ENCODE results near the gene RXRA. TPM values are rescaled to one million over a fixed set of nuclear protein-coding genes. Genes with fewer than 3 reads are reported as not detected.

The RXRA gene
- total RNA-seq, 4 donors from 2014 or later = 39.4 to 81.3 (median 67.4) TPM

DNA sequence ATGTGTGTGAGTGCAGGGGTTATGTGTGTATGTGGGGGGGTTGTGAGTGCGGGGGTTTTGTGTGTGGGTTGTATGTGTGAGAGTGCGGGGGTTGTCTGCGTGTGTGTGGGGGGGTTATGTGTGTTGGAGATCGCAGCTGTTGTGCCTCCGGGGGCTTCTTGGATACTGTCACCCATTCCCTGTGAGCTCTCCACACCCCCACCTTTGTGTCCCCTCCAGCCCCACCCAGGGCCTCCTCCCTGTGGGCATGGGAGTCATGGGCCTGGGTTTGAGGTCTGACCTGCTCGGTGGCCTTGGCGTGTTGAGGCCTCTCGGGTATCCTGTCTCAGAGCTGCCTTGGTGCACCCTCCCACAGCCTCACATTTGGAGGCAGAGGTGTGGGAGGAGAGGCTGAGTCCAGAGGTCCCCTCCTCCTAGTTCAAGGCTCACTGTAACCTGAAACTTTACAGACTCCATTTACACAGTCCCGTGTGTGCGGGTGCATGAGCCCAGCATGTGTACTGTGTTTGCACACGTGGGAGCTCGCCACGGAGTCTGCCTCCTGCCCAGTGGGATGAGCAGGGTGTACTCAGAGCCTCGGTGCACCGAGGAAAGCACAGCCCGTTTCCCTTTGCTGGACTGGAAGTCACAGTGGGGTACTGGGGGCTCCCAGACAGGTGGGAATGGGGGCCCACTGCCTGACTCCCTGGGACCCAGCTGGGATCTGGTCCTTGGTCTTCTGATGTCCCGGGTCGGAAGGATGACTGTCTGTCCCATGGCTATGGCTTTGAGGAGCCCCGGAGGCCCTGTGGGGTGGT is 43.4 kb downstream of the RXRA start:
- no peak overlapping the region for H3K4me3 ChIP-seq (replicated peaks in 1 of 3)

DNA sequence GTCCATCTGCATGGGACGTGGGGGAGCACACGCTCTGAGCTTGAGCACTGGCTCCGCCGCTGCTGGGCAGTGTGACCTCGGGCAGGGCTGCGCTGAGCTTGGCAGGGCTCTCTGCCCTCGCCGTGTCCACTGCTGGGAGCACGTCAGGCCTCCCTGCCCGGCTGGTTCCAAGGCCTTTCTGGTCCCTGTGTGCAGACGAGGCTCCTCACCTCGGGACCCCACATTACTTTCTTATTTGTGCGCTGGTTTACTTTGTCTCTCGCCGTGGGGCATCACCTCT is 43.9 kb downstream of the RXRA start:
- Histone ChIP-seq H3K27me3 (no peaks in the 10 kb centered on the region), H3K4me3 (replicated peaks in 1 of 3) (no peak overlapping the region), H3K9me3 (no peaks in the 10 kb centered on the region), H3K36me3 (no peaks in the 10 kb centered on the region), H3K4me1 (peaks cover 75 to 93% of the 10 kb centered on the region in 2 donors), H3K27ac (no peak overlapping the region)
- intact Hi-C loops (cut with DNase I) = no loop called here
- 82 to 85% methylated on average over 11 to 14 of the region's 15 CpGs for WGBS, 2 donors
- DNase-seq = no peak
- no peak for TF ChIP-seq POLR2A (IDR thresholded peaks at IDR 0.05)
- TF ChIP-seq, protein P1, sequence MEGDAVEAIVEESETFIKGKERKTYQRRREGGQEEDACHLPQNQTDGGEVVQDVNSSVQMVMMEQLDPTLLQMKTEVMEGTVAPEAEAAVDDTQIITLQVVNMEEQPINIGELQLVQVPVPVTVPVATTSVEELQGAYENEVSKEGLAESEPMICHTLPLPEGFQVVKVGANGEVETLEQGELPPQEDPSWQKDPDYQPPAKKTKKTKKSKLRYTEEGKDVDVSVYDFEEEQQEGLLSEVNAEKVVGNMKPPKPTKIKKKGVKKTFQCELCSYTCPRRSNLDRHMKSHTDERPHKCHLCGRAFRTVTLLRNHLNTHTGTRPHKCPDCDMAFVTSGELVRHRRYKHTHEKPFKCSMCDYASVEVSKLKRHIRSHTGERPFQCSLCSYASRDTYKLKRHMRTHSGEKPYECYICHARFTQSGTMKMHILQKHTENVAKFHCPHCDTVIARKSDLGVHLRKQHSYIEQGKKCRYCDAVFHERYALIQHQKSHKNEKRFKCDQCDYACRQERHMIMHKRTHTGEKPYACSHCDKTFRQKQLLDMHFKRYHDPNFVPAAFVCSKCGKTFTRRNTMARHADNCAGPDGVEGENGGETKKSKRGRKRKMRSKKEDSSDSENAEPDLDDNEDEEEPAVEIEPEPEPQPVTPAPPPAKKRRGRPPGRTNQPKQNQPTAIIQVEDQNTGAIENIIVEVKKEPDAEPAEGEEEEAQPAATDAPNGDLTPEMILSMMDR (IDR thresholded peaks at IDR 0.05) = no peak

More for the DNA sequence above, 43.4 kb downstream of the RXRA start:
- WGBS, 2 donors = 82 to 84% methylated on average over 15 to 17 of the region's 19 CpGs
- H3K4me1 ChIP-seq = peaks cover 70 to 93% of the 10 kb centered on the region in 2 donors
- H3K36me3 ChIP-seq = no peaks in the 10 kb centered on the region
- no peak for TF ChIP-seq POLR2A (IDR thresholded peaks at IDR 0.05)
- TF ChIP-seq, protein P1 (IDR thresholded peaks at IDR 0.05) = no peak
- DNase-seq = no peak
- H3K27ac ChIP-seq = no peak overlapping the region
- H3K9me3 ChIP-seq = no peaks in the 10 kb centered on the region
- H3K27me3 ChIP-seq = no peaks in the 10 kb centered on the region
- intact Hi-C loops (cut with DNase I) = loop anchor here (5.0 kb wide), 1 partner anchor 37 kb away; no protein-coding TSS in a partner anchor

DNA sequence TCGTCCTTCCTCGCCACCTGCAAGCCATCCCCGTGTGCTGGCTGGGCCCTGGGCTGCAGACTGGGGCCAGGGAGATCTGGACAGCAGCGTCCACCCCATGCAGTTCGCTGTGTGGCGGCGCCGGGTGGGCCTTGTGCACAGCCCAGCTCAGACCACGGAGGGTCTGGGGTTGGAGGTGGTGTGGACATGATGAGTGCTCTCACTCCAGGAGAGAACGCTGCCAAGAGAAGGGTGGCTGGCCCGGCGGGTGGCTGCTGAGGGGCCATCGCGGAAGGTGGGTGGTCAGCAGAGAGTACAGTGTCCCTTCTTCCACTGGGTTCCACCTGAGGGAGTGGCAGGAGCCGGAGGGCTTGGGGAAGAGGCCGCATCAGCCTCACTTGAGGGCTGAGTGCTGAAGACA is 44.4 kb downstream of the RXRA start:
- Histone ChIP-seq H3K36me3 (no peaks in the 10 kb centered on the region), H3K27ac (peak overlapping the region in 1 of 3 donors; percentile 46), H3K4me3 (replicated peaks in 1 of 3) (no peak overlapping the region), H3K9me3 (no peaks in the 10 kb centered on the region), H3K27me3 (no peaks in the 10 kb centered on the region), H3K4me1 (peaks cover 75 to 93% of the 10 kb centered on the region in 2 donors)
- DNase-seq = no peak
- WGBS, 2 donors = 85 to 95% methylated on average over 14 to 16 of the region's 16 CpGs
- TF ChIP-seq POLR2A (IDR thresholded peaks at IDR 0.05) = no peak
- TF ChIP-seq, protein P1 (IDR thresholded peaks at IDR 0.05) = no peak
- intact Hi-C loops (cut with DNase I) = no loop called here

DNA sequence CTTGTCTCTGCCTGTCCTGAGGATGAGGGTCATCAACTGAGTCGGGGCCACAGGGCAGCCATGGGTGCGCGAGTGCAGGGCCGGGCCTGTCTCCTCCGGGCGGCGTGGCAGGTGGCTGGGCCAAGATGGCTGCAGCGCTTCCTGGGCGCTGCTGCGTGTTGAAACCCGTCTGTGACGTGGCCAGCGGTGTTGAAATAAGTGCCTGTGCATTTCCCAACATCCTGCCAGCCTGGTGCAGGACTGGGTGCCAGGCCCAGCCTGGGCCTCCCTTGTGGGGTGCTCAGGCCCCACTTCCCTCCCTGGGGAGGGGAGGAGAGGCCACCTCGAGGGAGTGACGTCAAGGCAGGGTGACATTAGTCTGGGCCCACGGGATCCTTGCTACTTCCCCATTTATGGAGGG is 45.5 kb downstream of the RXRA start:
- Histone ChIP-seq H3K36me3 (no peaks in the 10 kb centered on the region), H3K9me3 (no peaks in the 10 kb centered on the region), H3K27me3 (no peaks in the 10 kb centered on the region), H3K27ac (peak overlapping the region in 2 of 3 donors; percentile 37 to 46), H3K4me3 (replicated peaks in 1 of 3) (no peak overlapping the region), H3K4me1 (peaks cover 76 to 93% of the 10 kb centered on the region in 2 donors)
- TF ChIP-seq, protein P1 (IDR thresholded peaks at IDR 0.05) = no peak
- TF ChIP-seq POLR2A (IDR thresholded peaks at IDR 0.05) = no peak
- DNase-seq = peak in 1 of 2 donors; percentile 41
- intact Hi-C loops (cut with DNase I) = no loop called here
- WGBS, 2 donors = 64 to 75% methylated on average over 2 to 3 of the region's 16 CpGs

DNA sequence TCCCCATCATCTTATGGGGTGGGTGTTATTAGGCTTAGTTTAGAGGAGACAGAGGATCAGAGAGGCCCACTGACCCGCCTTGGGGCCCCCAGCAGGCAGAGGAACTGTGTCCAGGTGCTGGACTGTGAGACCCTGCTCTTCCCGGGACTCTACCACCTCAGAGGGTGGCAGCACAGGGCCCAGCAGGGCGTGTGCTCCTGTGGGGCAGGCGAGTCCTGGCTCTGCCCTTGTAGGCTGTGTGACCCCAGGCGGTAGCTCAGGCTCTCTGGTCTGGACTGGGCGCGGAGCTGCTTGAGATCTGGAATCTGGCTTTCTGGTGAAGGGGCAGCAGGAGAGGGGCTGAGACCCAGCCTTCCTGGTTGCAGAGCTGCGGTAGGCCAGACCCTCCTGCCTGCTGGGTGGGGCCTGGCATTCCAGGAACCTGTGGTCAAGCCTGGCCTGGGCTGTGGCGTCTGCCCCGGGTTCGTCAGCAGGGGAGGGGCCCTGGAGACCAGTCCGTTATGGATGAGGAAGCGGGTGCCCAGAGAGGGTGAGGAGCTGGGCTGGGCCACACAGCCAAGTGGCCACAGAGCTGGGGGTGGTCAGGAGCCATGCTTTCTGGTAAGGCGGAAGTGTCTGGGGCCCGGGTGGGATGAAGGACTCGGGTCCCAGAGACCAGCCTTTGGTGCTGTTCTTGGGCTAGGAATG is 46.5 kb downstream of the RXRA start:
- DNase-seq = peak in 1 of 2 donors; percentile 35
- 74% methylated on average over 8 to 12 of the region's 16 CpGs for WGBS, 2 donors
- intact Hi-C loops (cut with DNase I) = no loop called here
- H3K27ac ChIP-seq = peak overlapping the region in 2 of 3 donors; percentile 11 to 46
- TF ChIP-seq, protein P1 (IDR thresholded peaks at IDR 0.05) = no peak
- TF ChIP-seq POLR2A (IDR thresholded peaks at IDR 0.05) = no peak
- no peaks in the 10 kb centered on the region for H3K27me3 ChIP-seq
- no peaks in the 10 kb centered on the region for H3K36me3 ChIP-seq
- H3K4me3 ChIP-seq (replicated peaks in 1 of 3) = no peak overlapping the region
- H3K4me1 ChIP-seq = peaks cover 76 to 93% of the 10 kb centered on the region in 2 donors
- H3K9me3 ChIP-seq = no peaks in the 10 kb centered on the region

Measured in thyroid gland (tissue), 4 donors.